HG03039 (cell line): ENCODE results near the gene SHOX.
"Not testable (repeated sequence)": the region's sequence is repeated elsewhere in the genome, so short reads cannot be mapped to it uniquely, and the experiment has no call there.

Experiments
- ATAC-seq: cut with Tn5 transposase; IDR thresholded peaks from one replicate; pipeline ENCODE4 v1.9.1; 2021; ENCODE audit warnings: mild to moderate bottlenecking, moderate library complexity; ENCODE audit not compliant: unreplicated experiment

SHOX gene

GRCh38 chrX:630612-631496 lies at the start of gene SHOX:
Gene SHOX, plus strand, starts transcription at chrX:630791. Its CDS starts 107 bp downstream, at chrX:630898.
- ATAC-seq, result no peak

GRCh38 chrX:581066-581465 lies 49.5 kb upstream of the SHOX start:
- ATAC-seq, result no peak

- no peak for ATAC-seq
Measured at GRCh38 chrX:581720-582298, 48.8 kb upstream of the SHOX start.

- ATAC-seq, result no peak
Measured at GRCh38 chrX:584572-584971, 46.0 kb upstream of the SHOX start.

GRCh38 chrX:585115-585808 lies 45.3 kb upstream of the SHOX start:
- ATAC-seq, result no peak

- no peak for ATAC-seq
Measured at GRCh38 chrX:586351-586750, 44.2 kb upstream of the SHOX start.

GRCh38 chrX:589261-589660 lies 41.3 kb upstream of the SHOX start:
- ATAC-seq, result not testable (repeated sequence)

- ATAC-seq, result no peak
Measured at GRCh38 chrX:590693-591404, 39.7 kb upstream of the SHOX start.

GRCh38 chrX:599837-600715 lies 30.5 kb upstream of the SHOX start:
- ATAC-seq, result no peak

GRCh38 chrX:603029-603428 lies 27.6 kb upstream of the SHOX start:
- not testable (repeated sequence) for ATAC-seq

GRCh38 chrX:604616-605015 lies 26.0 kb upstream of the SHOX start:
- ATAC-seq, result not testable (repeated sequence)

- ATAC-seq, result not testable (repeated sequence)
Measured at GRCh38 chrX:608088-608487, 22.5 kb upstream of the SHOX start.

GRCh38 chrX:614136-614535 lies 16.5 kb upstream of the SHOX start:
- no peak for ATAC-seq

GRCh38 chrX:617401-617800 lies 13.2 kb upstream of the SHOX start:
- ATAC-seq, result no peak

- no peak for ATAC-seq
Measured at GRCh38 chrX:617891-618290, 12.7 kb upstream of the SHOX start.

- ATAC-seq, result not testable (repeated sequence)
Measured at GRCh38 chrX:618304-618703, 12.3 kb upstream of the SHOX start.

GRCh38 chrX:618761-619450 lies 11.7 kb upstream of the SHOX start:
- no peak for ATAC-seq

GRCh38 chrX:619451-619811 lies 11.2 kb upstream of the SHOX start:
- no peak for ATAC-seq

GRCh38 chrX:619812-620531 lies 10.6 kb upstream of the SHOX start:
- ATAC-seq, result no peak
